ENCODE data around the gene DHRS4L2. TPM values are rescaled to one million over a fixed set of nuclear protein-coding genes. Genes with fewer than 3 reads are reported as not detected.
"Not testable (repeated sequence)": the region's sequence is repeated elsewhere in the genome, so short reads cannot be mapped to it uniquely, and the experiment has no call there.

DHRS4L2 gene
- total and polyA plus RNA-seq, 4 donors = 16.7 to 56.8 (median 44.0) TPM

DNA sequence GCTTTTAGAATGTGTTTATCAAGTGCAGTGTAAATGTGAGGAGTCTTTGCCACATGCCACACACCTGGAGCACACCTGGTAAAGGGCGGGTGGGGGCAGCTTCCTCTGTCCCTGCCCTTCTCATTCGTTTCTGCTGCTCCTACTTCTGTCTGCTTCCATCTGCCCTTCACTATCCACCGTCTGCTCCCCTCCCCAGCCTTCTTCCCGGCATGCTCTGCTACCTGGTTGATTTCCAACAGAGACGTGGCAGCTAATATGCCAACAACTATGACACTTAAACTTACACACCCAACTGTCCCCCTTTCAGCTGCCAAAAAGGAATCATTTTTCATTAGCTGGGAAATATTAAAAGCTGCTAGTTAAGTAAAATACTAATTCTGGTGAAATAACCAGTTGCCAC, 54.0 kb downstream of the DHRS4L2 start (continued):
- TF ChIP-seq REST (IDR thresholded peaks at IDR 0.05) = no peak

DNA sequence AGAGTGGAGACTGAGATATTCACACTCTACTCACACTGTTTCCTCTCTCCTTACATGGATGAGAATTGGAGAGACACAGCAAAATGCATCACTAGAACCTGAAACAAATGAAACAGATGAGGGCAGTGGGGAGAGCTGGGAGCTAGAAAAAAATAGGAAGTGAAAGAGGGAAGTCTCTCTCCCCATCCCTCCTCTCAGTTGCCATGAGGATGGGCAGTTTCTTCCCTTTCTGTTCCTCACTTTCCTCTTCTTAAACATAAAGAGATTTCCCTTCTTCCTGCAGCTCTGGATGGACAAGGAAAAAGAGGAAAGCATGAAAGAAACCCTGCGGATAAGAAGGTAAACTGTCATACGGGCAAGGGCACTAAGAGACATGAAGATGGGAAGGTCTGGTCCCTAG, 60.3 kb downstream of the DHRS4L2 start:
- not testable (repeated sequence) for DNase-seq (ENCODE audit: low spot score); H3K27ac ChIP-seq (ENCODE audit: low read depth in 1 of 2, low read length in 2 of 2); H3K9ac ChIP-seq (ENCODE audit: low read depth in 1 of 2, low read length in 2 of 2); H3K27me3 ChIP-seq (ENCODE audit: control insufficient read depth in 4 of 4, insufficient read depth in 4 of 4, low read length in 3 of 4); H3K36me3 ChIP-seq (ENCODE audit: control insufficient read depth in 4 of 4, insufficient read depth in 3 of 4, low read depth in 1 of 4, low read length in 3 of 4); H3K9me3 ChIP-seq (ENCODE audit: control insufficient read depth in 4 of 4, low read length in 3 of 4); H3K4me3 ChIP-seq (ENCODE audit: low read depth in 1 of 3, low read length in 3 of 3)
- WGBS = 78% methylated on average over 2 of the region's 2 CpGs
- H3K4me1 ChIP-seq (ENCODE audit: control insufficient read depth in 4 of 4, insufficient read depth in 4 of 4, low read length in 3 of 4) = peaks cover 7 to 18% (median 10%) of the 10 kb centered on the region in 4 donors

GRCh38 chr14:24050753-24051152, 62.0 kb downstream of the DHRS4L2 start:
- H3K9me3 ChIP-seq (ENCODE audit: control insufficient read depth in 4 of 4, low read length in 3 of 4); H3K36me3 ChIP-seq (ENCODE audit: control insufficient read depth in 4 of 4, insufficient read depth in 3 of 4, low read depth in 1 of 4, low read length in 3 of 4); H3K9ac ChIP-seq (ENCODE audit: low read depth in 1 of 2, low read length in 2 of 2); H3K4me3 ChIP-seq (ENCODE audit: low read depth in 1 of 3, low read length in 3 of 3); DNase-seq (ENCODE audit: low spot score); H3K27ac ChIP-seq (ENCODE audit: low read depth in 1 of 2, low read length in 2 of 2); H3K27me3 ChIP-seq (ENCODE audit: control insufficient read depth in 4 of 4, insufficient read depth in 4 of 4, low read length in 3 of 4): not testable (repeated sequence)
- H3K4me1 ChIP-seq (ENCODE audit: control insufficient read depth in 4 of 4, insufficient read depth in 4 of 4, low read length in 3 of 4) = peaks cover 7 to 18% (median 10%) of the 10 kb centered on the region in 4 donors
- 87% methylated on average over 8 of the region's 8 CpGs for WGBS

DNA sequence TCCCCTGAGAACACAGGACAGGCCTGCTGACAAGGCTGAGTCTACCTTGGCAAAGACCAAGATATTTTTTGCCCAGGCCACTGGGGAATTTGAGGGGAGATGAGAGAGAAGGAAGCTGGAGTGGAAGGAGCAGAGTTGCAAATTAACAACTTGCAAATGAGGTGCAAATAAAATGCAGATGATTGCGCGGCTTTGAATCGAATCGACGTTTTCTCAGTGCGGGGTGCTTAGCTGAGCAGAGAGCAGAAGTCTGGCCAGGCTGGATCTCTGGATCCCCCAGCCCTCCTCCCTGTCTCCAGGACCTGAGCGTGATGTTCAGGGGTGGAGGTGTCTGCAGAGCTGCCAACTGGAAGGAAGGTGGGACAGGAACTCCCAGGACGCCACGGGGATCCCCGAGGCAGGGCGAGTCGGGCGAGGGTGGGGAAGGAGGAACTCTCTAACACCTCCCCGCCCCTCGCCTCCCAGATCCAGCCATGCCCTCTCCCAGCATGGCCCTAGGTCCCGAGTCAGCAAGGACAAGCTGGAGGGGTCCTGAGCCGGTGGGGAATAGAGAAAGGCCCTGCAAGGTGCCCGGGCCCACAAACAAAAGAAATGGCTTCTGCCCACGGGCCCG, 62.6 kb downstream of the DHRS4L2 start:
- Histone ChIP-seq H3K27ac (ENCODE audit: low read depth in 1 of 2, low read length in 2 of 2) (no peak overlapping the region), H3K9ac (ENCODE audit: low read depth in 1 of 2, low read length in 2 of 2) (peak overlapping the region; percentile 48 to 77), H3K4me1 (ENCODE audit: control insufficient read depth in 4 of 4, insufficient read depth in 4 of 4, low read length in 3 of 4) (peaks cover 7 to 18% (median 10%) of the 10 kb centered on the region in 4 donors), H3K27me3 (ENCODE audit: control insufficient read depth in 4 of 4, insufficient read depth in 4 of 4, low read length in 3 of 4) (no peaks in the 10 kb centered on the region), H3K4me3 (ENCODE audit: low read depth in 1 of 3, low read length in 3 of 3) (peak overlapping the region; percentile 63 to 66 (median 63)), H3K9me3 (ENCODE audit: control insufficient read depth in 4 of 4, low read length in 3 of 4) (no peaks in the 10 kb centered on the region), H3K36me3 (ENCODE audit: control insufficient read depth in 4 of 4, insufficient read depth in 3 of 4, low read depth in 1 of 4, low read length in 3 of 4) (no peaks in the 10 kb centered on the region)
- DNase-seq (ENCODE audit: low spot score) = no peak
- TF ChIP-seq HNF4A (conservative IDR thresholded peaks at IDR 0.05) (no peak), GABPA (IDR thresholded peaks at IDR 0.05 in 1 of 2, conservative IDR thresholded peaks at IDR 0.05 in 1 of 2) (no peak), EGR1 (IDR thresholded peaks at IDR 0.05; ENCODE audit: low read depth in 2 of 2) (no peak), FOXA1 (IDR thresholded peaks at IDR 0.05) (no peak), YY1 (IDR thresholded peaks at IDR 0.05) (no peak), CTCF (IDR thresholded peaks at IDR 0.05; ENCODE audit: low read depth, low read length, missing input control) (no peak), RXRA (IDR thresholded peaks at IDR 0.05) (no peak), NR2F2 (IDR thresholded peaks at IDR 0.05) (no peak), RAD21 (IDR thresholded peaks at IDR 0.05) (no peak), MAX (IDR thresholded peaks at IDR 0.05) (no peak), FOXA2 (IDR thresholded peaks at IDR 0.05) (no peak), ATF3 (IDR thresholded peaks at IDR 0.05) (no peak)
- WGBS = 44% methylated on average over 20 of the region's 20 CpGs
